Panc1 (cell line): ENCODE measurements around the gene SLC46A3. TPM values are rescaled to one million over a fixed set of nuclear protein-coding genes. Genes with fewer than 3 reads are reported as not detected.

Experiments used
- ATAC-seq: fragments of 200-7000 bp; cut with Tn5 transposase; 2 replicates; pipeline ENCODE4 v1.9.1; 2020; ENCODE audit warnings: mild to moderate bottlenecking, moderate library complexity
- BruUV-seq: library from RNA; stranded (reverse); fragments of 400-500 nt; replicated peaks from 2 replicates; lab custom pipeline; 2021; lab: Mats Ljungman, UMichigan
- CTCF ChIA-PET: fragments of 300-600 bp; sonication (Branson Sonifier 250); formaldehyde crosslinking; loops from one replicate; lab custom pipeline; 2022; ENCODE audit warnings: antibody characterized with exemption; lab: Charles Lee
- POLR2A ChIA-PET: fragments of 300-600 bp; sonication (Branson Sonifier 250); formaldehyde crosslinking; loops from one replicate; lab custom pipeline; 2022; ENCODE audit warnings: antibody characterized with exemption; lab: Charles Lee
- DNase-seq: peaks from one replicate; pipeline ENCODE4 v3.0.0-alpha.2; 2010; ENCODE audit warnings: low read depth, low spot score
- H3K27ac ChIP-seq: 2 replicates; pipeline ENCODE4 v1.5.1; 2011; ENCODE audit warnings: mild to moderate bottlenecking, low read length, inconsistent platforms
- H3K27me3 ChIP-seq: fragments of 200-500 bp; sonication (Bioruptor generic); 2 replicates; pipeline ENCODE4 v1.6.0; 2014; ENCODE audit warnings: low read length, inconsistent platforms; ENCODE audit not compliant: control insufficient read depth, insufficient read depth
- H3K36me3 ChIP-seq: fragments of 200-500 bp; sonication (Bioruptor generic); 2 replicates; pipeline ENCODE4 v1.5.1; 2014; ENCODE audit warnings: inconsistent platforms, mild to moderate bottlenecking, low read length, moderate library complexity; ENCODE audit not compliant: control insufficient read depth, insufficient read depth
- H3K4me1 ChIP-seq: 2 replicates; pipeline ENCODE4 v1.5.1; 2011; ENCODE audit warnings: inconsistent platforms, mild to moderate bottlenecking, low read length, moderate library complexity; ENCODE audit not compliant: control insufficient read depth, insufficient read depth
- H3K4me3 ChIP-seq, 2 experiments: 2 replicates each; pipeline ENCODE4 v1.5.1; 2011 to 2012; ENCODE audit warnings: low read depth in 2 of 2, low read length in 2 of 2, mild to moderate bottlenecking in 2 of 2, inconsistent platforms in 1 of 2, moderate library complexity in 1 of 2
- H3K9me3 ChIP-seq: fragments of 200-500 bp; sonication (Bioruptor generic); 2 replicates; pipeline ENCODE4 v1.5.1; 2014; ENCODE audit warnings: low read depth, mild to moderate bottlenecking, inconsistent platforms, low read length, moderate library complexity; ENCODE audit not compliant: control insufficient read depth, insufficient read depth
- POLR2AphosphoS5 ChIP-seq: IDR thresholded peaks from 2 replicates; pipeline ENCODE4 v1.6.1; 2012; ENCODE audit warnings: mild to moderate bottlenecking, low read depth, low read length, moderate library complexity
- SIN3A ChIP-seq: IDR thresholded peaks from 2 replicates; pipeline ENCODE4 v1.6.1; 2012; ENCODE audit warnings: low read depth, mild to moderate bottlenecking, low read length, moderate library complexity, borderline replicate concordance; ENCODE audit not compliant: insufficient read depth
- TCF7L2 ChIP-seq: IDR thresholded peaks from 2 replicates; pipeline ENCODE4 v1.6.1; 2011; ENCODE audit warnings: mild to moderate bottlenecking, low read depth, low read length, inconsistent platforms
- in situ Hi-C: cut with HindIII; loops from 2 replicates; pipeline ENCODE4 v1.10.0; 2016; ENCODE audit warnings: low sequenced_read_pairs, low pct_unique_long_range_greater_than_20kb
- intact Hi-C: fragments of 100-400 bp; cut with micrococcal nuclease; formaldehyde crosslinking; loops from one replicate; pipeline ENCODE4 v1.10.0; 2022; ENCODE audit not compliant: unreplicated experiment
- total RNA-seq: library from RNA; stranded (reverse); gene quantifications from one replicate; pipeline ENCODE4 v1.2.1, GENCODE V29; 2021; ENCODE audit not compliant: unreplicated experiment
- TF ChIP-seq, protein P1 (sequence below), 2 experiments: IDR thresholded peaks; 2 replicates each; pipeline ENCODE4 v1.6.1; 2011 to 2012; ENCODE audit warnings: low read depth in 2 of 2, control low read depth in 1 of 2, low read length in 1 of 2, mild to moderate bottlenecking in 1 of 2, moderate library complexity in 1 of 2; ENCODE audit not compliant: insufficient read depth in 1 of 2
- TF ChIP-seq, protein P2 (sequence below): fragments of 450-650 bp; IDR thresholded peaks from 2 replicates; pipeline ENCODE4 v1.5.1; 2017; ENCODE audit warnings: mild to moderate bottlenecking

The SLC46A3 gene
- total RNA-seq, 1 experiment from 2014 or later, result 5.5 TPM

DNA sequence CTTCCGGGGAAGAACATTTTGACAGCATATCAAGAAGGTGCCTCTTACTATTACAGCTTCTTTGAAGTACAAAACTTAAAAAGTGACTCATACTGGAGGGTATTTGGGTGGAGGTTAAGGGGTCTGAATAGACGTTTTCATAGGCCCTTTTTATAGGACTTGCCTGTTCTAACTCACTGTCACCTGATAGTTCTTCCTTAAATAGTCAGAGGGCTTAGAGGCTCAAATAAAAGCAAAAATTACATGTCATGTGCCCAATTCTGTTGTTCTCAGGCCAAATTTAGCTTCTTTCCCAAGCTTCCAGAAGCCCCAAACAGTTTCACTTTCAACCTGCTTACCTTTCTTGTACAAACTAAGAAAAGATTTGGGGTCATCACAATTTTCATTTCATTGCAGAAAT lies 16.1 kb upstream of the SLC46A3 start:
- H3K27ac ChIP-seq, result no peak overlapping the region
- intact Hi-C loops (no loop called here), in situ Hi-C loops (no loop called here)
- no peak for ATAC-seq
- BruUV-seq, result no TSS peak
- DNase-seq, result no peak
- no peaks in the 10 kb centered on the region for H3K36me3 ChIP-seq
- H3K27me3 ChIP-seq, result no peaks in the 10 kb centered on the region
- no peaks in the 10 kb centered on the region for H3K4me1 ChIP-seq
- no peak overlapping the region for H3K4me3 ChIP-seq
- TF ChIP-seq POLR2AphosphoS5 (no peak), TCF7L2 (no peak), SIN3A (no peak)
- TF ChIP-seq, protein P1, sequence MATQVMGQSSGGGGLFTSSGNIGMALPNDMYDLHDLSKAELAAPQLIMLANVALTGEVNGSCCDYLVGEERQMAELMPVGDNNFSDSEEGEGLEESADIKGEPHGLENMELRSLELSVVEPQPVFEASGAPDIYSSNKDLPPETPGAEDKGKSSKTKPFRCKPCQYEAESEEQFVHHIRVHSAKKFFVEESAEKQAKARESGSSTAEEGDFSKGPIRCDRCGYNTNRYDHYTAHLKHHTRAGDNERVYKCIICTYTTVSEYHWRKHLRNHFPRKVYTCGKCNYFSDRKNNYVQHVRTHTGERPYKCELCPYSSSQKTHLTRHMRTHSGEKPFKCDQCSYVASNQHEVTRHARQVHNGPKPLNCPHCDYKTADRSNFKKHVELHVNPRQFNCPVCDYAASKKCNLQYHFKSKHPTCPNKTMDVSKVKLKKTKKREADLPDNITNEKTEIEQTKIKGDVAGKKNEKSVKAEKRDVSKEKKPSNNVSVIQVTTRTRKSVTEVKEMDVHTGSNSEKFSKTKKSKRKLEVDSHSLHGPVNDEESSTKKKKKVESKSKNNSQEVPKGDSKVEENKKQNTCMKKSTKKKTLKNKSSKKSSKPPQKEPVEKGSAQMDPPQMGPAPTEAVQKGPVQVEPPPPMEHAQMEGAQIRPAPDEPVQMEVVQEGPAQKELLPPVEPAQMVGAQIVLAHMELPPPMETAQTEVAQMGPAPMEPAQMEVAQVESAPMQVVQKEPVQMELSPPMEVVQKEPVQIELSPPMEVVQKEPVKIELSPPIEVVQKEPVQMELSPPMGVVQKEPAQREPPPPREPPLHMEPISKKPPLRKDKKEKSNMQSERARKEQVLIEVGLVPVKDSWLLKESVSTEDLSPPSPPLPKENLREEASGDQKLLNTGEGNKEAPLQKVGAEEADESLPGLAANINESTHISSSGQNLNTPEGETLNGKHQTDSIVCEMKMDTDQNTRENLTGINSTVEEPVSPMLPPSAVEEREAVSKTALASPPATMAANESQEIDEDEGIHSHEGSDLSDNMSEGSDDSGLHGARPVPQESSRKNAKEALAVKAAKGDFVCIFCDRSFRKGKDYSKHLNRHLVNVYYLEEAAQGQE (IDR thresholded peaks at IDR 0.05; ENCODE audit: insufficient read depth in 1 of 2, low read depth in 2 of 2, low read length in 1 of 2), result no peak
- TF ChIP-seq, protein P2, sequence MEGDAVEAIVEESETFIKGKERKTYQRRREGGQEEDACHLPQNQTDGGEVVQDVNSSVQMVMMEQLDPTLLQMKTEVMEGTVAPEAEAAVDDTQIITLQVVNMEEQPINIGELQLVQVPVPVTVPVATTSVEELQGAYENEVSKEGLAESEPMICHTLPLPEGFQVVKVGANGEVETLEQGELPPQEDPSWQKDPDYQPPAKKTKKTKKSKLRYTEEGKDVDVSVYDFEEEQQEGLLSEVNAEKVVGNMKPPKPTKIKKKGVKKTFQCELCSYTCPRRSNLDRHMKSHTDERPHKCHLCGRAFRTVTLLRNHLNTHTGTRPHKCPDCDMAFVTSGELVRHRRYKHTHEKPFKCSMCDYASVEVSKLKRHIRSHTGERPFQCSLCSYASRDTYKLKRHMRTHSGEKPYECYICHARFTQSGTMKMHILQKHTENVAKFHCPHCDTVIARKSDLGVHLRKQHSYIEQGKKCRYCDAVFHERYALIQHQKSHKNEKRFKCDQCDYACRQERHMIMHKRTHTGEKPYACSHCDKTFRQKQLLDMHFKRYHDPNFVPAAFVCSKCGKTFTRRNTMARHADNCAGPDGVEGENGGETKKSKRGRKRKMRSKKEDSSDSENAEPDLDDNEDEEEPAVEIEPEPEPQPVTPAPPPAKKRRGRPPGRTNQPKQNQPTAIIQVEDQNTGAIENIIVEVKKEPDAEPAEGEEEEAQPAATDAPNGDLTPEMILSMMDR, result no peak
- ChIA-PET CTCF (no interaction called here), POLR2A (no interaction called here)
- H3K9me3 ChIP-seq, result no peaks in the 10 kb centered on the region

DNA sequence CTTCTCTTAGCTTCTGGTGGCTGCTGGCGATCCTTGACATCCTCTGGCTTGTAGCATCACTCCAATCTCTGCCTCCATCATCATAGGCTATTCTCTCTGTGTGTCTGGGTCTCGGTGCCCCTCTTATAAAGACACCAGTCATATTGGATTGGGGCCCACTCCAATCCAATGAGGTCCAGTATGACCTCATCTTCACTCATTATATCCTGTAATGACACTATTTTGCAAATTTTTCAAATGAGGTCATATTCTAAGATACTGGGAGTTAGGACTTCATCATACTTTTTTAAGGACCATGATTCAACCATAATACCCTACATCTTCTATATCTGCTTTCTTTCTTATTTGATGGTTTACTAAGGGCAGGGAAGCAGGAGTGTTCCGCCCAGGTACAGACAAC lies 12.0 kb upstream of the SLC46A3 start:
- Histone ChIP-seq H3K36me3 (no peaks in the 10 kb centered on the region), H3K4me3 (no peak overlapping the region), H3K9me3 (no peaks in the 10 kb centered on the region), H3K27ac (no peak overlapping the region), H3K27me3 (no peaks in the 10 kb centered on the region), H3K4me1 (no peaks in the 10 kb centered on the region)
- CTCF ChIA-PET, result no interaction called here
- ATAC-seq (no peak), DNase-seq (no peak)
- no TSS peak for BruUV-seq
- TF ChIP-seq, protein P1 (IDR thresholded peaks at IDR 0.05; ENCODE audit: insufficient read depth in 1 of 2, low read depth in 2 of 2, low read length in 1 of 2), result no peak
- TF ChIP-seq TCF7L2 (no peak), POLR2AphosphoS5 (no peak), SIN3A (no peak)
- TF ChIP-seq, protein P2, result no peak
- intact Hi-C loops, result no loop called here
- in situ Hi-C loops, result no loop called here
- POLR2A ChIA-PET, result no interaction called here
